ENCODE measurements around the gene PAM. TPM values are rescaled to one million over a fixed set of nuclear protein-coding genes. Genes with fewer than 3 reads are reported as not detected.

The PAM gene
- total and polyA plus RNA-seq, 2 of the 8 experiments (the other 6 are each of a cell fraction or from before 2014, with no cell fraction given): 30.4 to 67.8 TPM

- Histone ChIP-seq H3K23ac (ENCODE audit: insufficient read length) (no peak overlapping the region), H2AK5ac (ENCODE audit: low read depth, low read length) (no peak overlapping the region), H2AFZ (ENCODE audit: low read length) (no peak overlapping the region), H3K18ac (ENCODE audit: extremely low read depth, low read length) (no peak overlapping the region), H3K14ac (ENCODE audit: insufficient read length) (no peak overlapping the region), H3K4me1 (replicated peaks in 1 of 4; ENCODE audit: control insufficient read depth in 3 of 4, insufficient read depth in 4 of 4, low read length in 3 of 4) (peaks cover 0 to 9% (median 4%) of the 10 kb centered on the region in 4 experiments; a peak in 5 of 7 replicates), H3K9me3 (ENCODE audit: insufficient read depth in 2 of 2, low read depth in 1 of 2, low read length in 1 of 2) (no peaks in the 10 kb centered on the region), H3K9ac (replicated peaks in 1 of 4; ENCODE audit: extremely low read depth in 1 of 4, low read depth in 3 of 4, low read length in 3 of 4) (no peak overlapping the region), H3K23me2 (ENCODE audit: low read depth, low read length) (peaks cover 5% of the 10 kb centered on the region), H4K20me1 (replicated peaks in 1 of 2; ENCODE audit: control insufficient read depth in 1 of 2, insufficient read depth in 2 of 2, low read length in 2 of 2) (peaks cover 0 to 2% of the 10 kb centered on the region in 2 experiments), H3K56ac (replicated peaks; ENCODE audit: insufficient read length, low read depth, low read length) (no peak overlapping the region), H3K79me1 (ENCODE audit: low read depth, low read length) (no peaks in the 10 kb centered on the region; the same call in 1 of the 2 replicates), H3K36me3 (ENCODE audit: control insufficient read depth in 2 of 4, insufficient read depth in 4 of 4, low read length in 3 of 4) (no peaks in the 10 kb centered on the region), H2BK15ac (ENCODE audit: low read length) (no peak overlapping the region), H3K4me2 (ENCODE audit: insufficient read depth in 1 of 2, low read depth in 2 of 2, low read length in 2 of 2) (no peak overlapping the region), H2BK20ac (ENCODE audit: low read length) (no peak overlapping the region), H2BK120ac (replicated peaks; ENCODE audit: low read depth, low read length) (no peak overlapping the region), H4K91ac (replicated peaks; ENCODE audit: insufficient read length, low read length) (no peak overlapping the region), H3K27me3 (replicated peaks in 1 of 4; ENCODE audit: control insufficient read depth in 3 of 4, extremely low read depth in 1 of 4, insufficient read depth in 3 of 4, low read length in 3 of 4) (peaks cover 0 to 2% (median 0%) of the 10 kb centered on the region in 4 experiments; a peak in 1 of 7 replicates), H2BK5ac (ENCODE audit: low read depth, low read length) (no peak overlapping the region), H3K79me2 (ENCODE audit: control insufficient read depth in 1 of 2, insufficient read depth in 2 of 2, low read length in 2 of 2) (peaks cover 0 to 41% of the 10 kb centered on the region in 2 experiments; a peak in 2 of 4 replicates), H2BK12ac (ENCODE audit: low read depth, low read length) (no peak overlapping the region), H4K5ac (ENCODE audit: insufficient read length, low read depth, low read length) (no peak overlapping the region), H4K8ac (ENCODE audit: extremely low read depth, insufficient read depth, low read length) (no peak overlapping the region), H3K4me3 (ENCODE audit: extremely low read depth in 1 of 4, insufficient read depth in 2 of 4, low read depth in 3 of 4, low read length in 4 of 4) (no peak overlapping the region), H3K27ac (ENCODE audit: low read depth, low read length) (no peak overlapping the region), H3K4ac (replicated peaks; ENCODE audit: insufficient read length, low read depth, low read length) (no peak overlapping the region)
- DNase-seq (ENCODE audit: low read depth in 1 of 2, low spot score in 2 of 2): no peak
- FAIRE-seq: no peak
- ChIA-PET CTCF (ENCODE audit: partially characterized antibody) (interaction anchor here (0.9 to 1.4 kb wide), 4 partner anchors 13 to 31 kb away, joined by 3 to 4 read pairs (median 3); no protein-coding TSS in a partner anchor), POLR2A (ENCODE audit: partially characterized antibody) (interaction anchor here (0.6 kb wide), 1 partner anchor 13 kb away, joined by 3 read pairs; no protein-coding TSS in a partner anchor)
- 92% methylated on average over 2 of the region's 2 CpGs; no CpG with 5 or more reads in 1 of the 2 experiments for WGBS, 2 experiments (ENCODE audit: extremely low coverage in 1 of 2, insufficient coverage in 1 of 2, insufficient read length in 1 of 2, insufficient replicate concordance in 2 of 2, low coverage in 1 of 2, low lambda C conversion rate in 2 of 2, missing lambda C conversion rate in 1 of 2)
- TF ChIP-seq ATF2 (IDR thresholded peaks at IDR 0.05; ENCODE audit: low read length) (no peak), KDM1A (IDR thresholded peaks at IDR 0.05; ENCODE audit: borderline replicate concordance, low read length) (no peak), E2F6 (IDR thresholded peaks at IDR 0.05) (no peak), GABPA (IDR thresholded peaks at IDR 0.05; ENCODE audit: borderline replicate concordance, insufficient read depth, low read length) (no peak), SUZ12 (IDR thresholded peaks at IDR 0.05; ENCODE audit: low read length) (no peak), RBBP5 (IDR thresholded peaks at IDR 0.05; ENCODE audit: borderline replicate concordance, low read depth, low read length) (no peak), CBX5 (IDR thresholded peaks at IDR 0.05; ENCODE audit: low read depth, low read length) (no peak), TAF7 (optimal IDR thresholded peaks at IDR 0.05; ENCODE audit: borderline replicate concordance, low read depth, low read length) (no peak), HDAC2 (IDR thresholded peaks at IDR 0.05; ENCODE audit: borderline replicate concordance in 1 of 2, low read depth in 2 of 2, low read length in 2 of 2) (no peak), TEAD4 (IDR thresholded peaks at IDR 0.05; ENCODE audit: low read depth, low read length) (no peak)
Observed at GRCh38 chr5:102760815-102761214, 5.7 kb downstream of the PAM start.

All from H1 (cell line).